WERI-Rb-1 (cell line): Measurements from ENCODE around the gene PIGV.
A peak's percentile ranks its signal among the peaks of the same experiment; 100 is the strongest.
"Not testable (repeated sequence)": the region's sequence is repeated elsewhere in the genome, so short reads cannot be mapped to it uniquely, and the experiment has no call there.

Experiments used
- DNase-seq: peaks from one replicate; pipeline ENCODE4 v3.0.0-alpha.2; 2020
- H3K27ac ChIP-seq: fragments of 250-450 bp; sonication (Bioruptor Pico); 2 replicates; pipeline ENCODE4 v1.5.1; 2020; ENCODE audit warnings: mild to moderate bottlenecking, moderate library complexity
- H3K27me3 ChIP-seq: fragments of 250-450 bp; sonication (Bioruptor Pico); 2 replicates; pipeline ENCODE4 v1.5.1; 2021; ENCODE audit warnings: mild to moderate bottlenecking, low read depth, moderate library complexity; ENCODE audit not compliant: insufficient read depth, severe bottlenecking
- H3K36me3 ChIP-seq: fragments of 250-450 bp; sonication (Bioruptor Pico); 2 replicates; pipeline ENCODE4 v1.5.1; 2020; ENCODE audit warnings: mild to moderate bottlenecking, moderate library complexity
- H3K4me3 ChIP-seq: 2 replicates; pipeline ENCODE4 v1.5.1; 2011; ENCODE audit warnings: low read depth, mild to moderate bottlenecking, control low read depth, low read length
- H3K9me3 ChIP-seq: fragments of 250-450 bp; sonication (Bioruptor Pico); 2 replicates; pipeline ENCODE4 v1.5.1; 2021; ENCODE audit warnings: mild to moderate bottlenecking, moderate library complexity; ENCODE audit not compliant: severe bottlenecking
- CTCF ChIP-seq: IDR thresholded peaks from 2 replicates; pipeline ENCODE4 v1.5.1; 2011; ENCODE audit warnings: low read depth, mild to moderate bottlenecking, control low read depth, inconsistent platforms, low read length

PIGV gene

GRCh38 chr1:26799479-26800142, 11.9 kb downstream of the PIGV start:
- Histone ChIP-seq H3K27ac (no peak overlapping the region), H3K36me3 (no peaks in the 10 kb centered on the region), H3K4me3 (no peak overlapping the region), H3K27me3 (no peaks in the 10 kb centered on the region), H3K9me3 (no peaks in the 10 kb centered on the region)
- DNase-seq, result no peak
- no peak for TF ChIP-seq CTCF

- not testable (repeated sequence) for H3K36me3 ChIP-seq, H3K9me3 ChIP-seq, H3K4me3 ChIP-seq, H3K27me3 ChIP-seq, DNase-seq, H3K27ac ChIP-seq
These were observed 16.2 kb downstream of the PIGV start for GRCh38 chr1:26803932-26804331.

- not testable (repeated sequence) for H3K36me3 ChIP-seq, H3K9me3 ChIP-seq, H3K4me3 ChIP-seq, H3K27me3 ChIP-seq, H3K27ac ChIP-seq
- peak; percentile 76 for TF ChIP-seq CTCF
- peak; percentile 81 for DNase-seq
These were observed 22.4 kb downstream of the PIGV start for GRCh38 chr1:26810105-26810504.

GRCh38 chr1:26811057-26811456, 23.3 kb downstream of the PIGV start:
- no peaks in the 10 kb centered on the region for H3K36me3 ChIP-seq
- DNase-seq, result no peak
- no peaks in the 10 kb centered on the region for H3K9me3 ChIP-seq
- no peaks in the 10 kb centered on the region for H3K27me3 ChIP-seq
- H3K4me3 ChIP-seq, result no peak overlapping the region
- no peak for TF ChIP-seq CTCF
- H3K27ac ChIP-seq, result no peak overlapping the region

- no peak overlapping the region for H3K27ac ChIP-seq
- no peaks in the 10 kb centered on the region for H3K36me3 ChIP-seq
- no peaks in the 10 kb centered on the region for H3K27me3 ChIP-seq
- DNase-seq, result no peak
- no peak overlapping the region for H3K4me3 ChIP-seq
- H3K9me3 ChIP-seq, result no peaks in the 10 kb centered on the region
- TF ChIP-seq CTCF, result no peak
These were observed 24.0 kb downstream of the PIGV start for GRCh38 chr1:26811708-26812107.

- TF ChIP-seq CTCF, result no peak
- H3K27ac ChIP-seq, result no peak overlapping the region
- H3K9me3 ChIP-seq, result no peaks in the 10 kb centered on the region
- no peak for DNase-seq
- H3K4me3 ChIP-seq, result no peak overlapping the region
- no peaks in the 10 kb centered on the region for H3K36me3 ChIP-seq
- H3K27me3 ChIP-seq, result no peaks in the 10 kb centered on the region
These were observed 26.6 kb downstream of the PIGV start for GRCh38 chr1:26814377-26814776.
